Gastroesophageal sphincter (tissue), 3 donors: ENCODE data around the gene HMG20B.

Experiments used
- EP300 ChIP-seq: sonication (generic); formaldehyde crosslinking; IDR thresholded peaks from one replicate; pipeline ENCODE4 v1.6.1; 2017; ENCODE audit warnings: antibody characterized with exemption, mild to moderate bottlenecking
- POLR2A ChIP-seq, 2 donors: fragments of 450-650 bp; IDR thresholded peaks; one replicate each; pipeline ENCODE4 v1.6.1; 2017; ENCODE audit warnings: antibody characterized with exemption in 2 of 2, mild to moderate bottlenecking in 2 of 2, moderate library complexity in 1 of 2
- POLR2AphosphoS5 ChIP-seq: sonication (generic); formaldehyde crosslinking; IDR thresholded peaks from one replicate; pipeline ENCODE4 v1.6.1; 2017; ENCODE audit warnings: antibody characterized with exemption
- TF ChIP-seq, protein P1 (sequence below), 4 experiments: fragments of 200-600 bp in 2 of 4; fragments of 450-650 bp in 2 of 4; sonication (generic) in 1 of 4; IDR thresholded peaks; one replicate each; pipeline ENCODE4 v1.5.1; 2017 to 2019; ENCODE audit warnings: antibody characterized with exemption in 4 of 4, mild to moderate bottlenecking in 2 of 4, moderate library complexity in 2 of 4

DNA sequence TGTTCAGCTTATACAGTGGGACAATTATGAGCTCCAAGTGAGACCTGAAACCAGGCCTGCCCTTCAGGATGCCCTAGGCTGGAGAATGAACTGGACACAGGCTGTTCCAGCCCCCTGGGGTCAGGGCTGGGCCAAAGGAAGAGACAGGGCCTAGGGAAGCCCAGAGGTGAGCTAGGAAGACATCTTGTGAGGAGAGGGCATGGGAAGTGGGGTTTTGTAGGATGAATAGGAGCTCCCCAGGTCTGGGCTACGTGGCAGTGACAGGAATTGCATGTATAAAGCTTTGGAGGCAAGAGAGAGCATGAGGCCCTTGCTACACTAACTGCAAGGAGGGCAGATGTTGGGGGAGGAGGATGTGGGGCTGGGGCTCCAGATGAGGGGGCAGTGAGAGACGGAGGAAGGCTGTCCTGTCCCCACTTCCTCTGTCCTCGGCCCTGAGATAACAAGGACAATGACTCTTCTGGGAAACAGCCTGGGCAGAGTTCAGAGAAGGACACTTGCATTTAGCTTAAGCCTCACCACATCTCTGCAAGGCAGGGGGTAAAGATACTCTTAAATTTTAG, 35.4 kb downstream of the HMG20B start:
- TF ChIP-seq, protein P1, sequence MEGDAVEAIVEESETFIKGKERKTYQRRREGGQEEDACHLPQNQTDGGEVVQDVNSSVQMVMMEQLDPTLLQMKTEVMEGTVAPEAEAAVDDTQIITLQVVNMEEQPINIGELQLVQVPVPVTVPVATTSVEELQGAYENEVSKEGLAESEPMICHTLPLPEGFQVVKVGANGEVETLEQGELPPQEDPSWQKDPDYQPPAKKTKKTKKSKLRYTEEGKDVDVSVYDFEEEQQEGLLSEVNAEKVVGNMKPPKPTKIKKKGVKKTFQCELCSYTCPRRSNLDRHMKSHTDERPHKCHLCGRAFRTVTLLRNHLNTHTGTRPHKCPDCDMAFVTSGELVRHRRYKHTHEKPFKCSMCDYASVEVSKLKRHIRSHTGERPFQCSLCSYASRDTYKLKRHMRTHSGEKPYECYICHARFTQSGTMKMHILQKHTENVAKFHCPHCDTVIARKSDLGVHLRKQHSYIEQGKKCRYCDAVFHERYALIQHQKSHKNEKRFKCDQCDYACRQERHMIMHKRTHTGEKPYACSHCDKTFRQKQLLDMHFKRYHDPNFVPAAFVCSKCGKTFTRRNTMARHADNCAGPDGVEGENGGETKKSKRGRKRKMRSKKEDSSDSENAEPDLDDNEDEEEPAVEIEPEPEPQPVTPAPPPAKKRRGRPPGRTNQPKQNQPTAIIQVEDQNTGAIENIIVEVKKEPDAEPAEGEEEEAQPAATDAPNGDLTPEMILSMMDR (IDR thresholded peaks at IDR 0.05), result no peak
- no peak for TF ChIP-seq POLR2A (IDR thresholded peaks at IDR 0.05)
- TF ChIP-seq POLR2AphosphoS5, result no peak
- no peak for TF ChIP-seq EP300
